GM18907 (cell line): ENCODE results near the gene NOS1.
"Not testable (repeated sequence)": the region's sequence is repeated elsewhere in the genome, so short reads cannot be mapped to it uniquely, and the experiment has no call there.

ENCODE experiments used
- ATAC-seq: cut with Tn5 transposase; IDR thresholded peaks from one replicate; pipeline ENCODE4 v1.9.1; 2021; ENCODE audit warnings: mild to moderate bottlenecking, moderate library complexity; ENCODE audit not compliant: unreplicated experiment

Gene NOS1

GRCh38 chr12:117273091-117273490, 88.3 kb downstream of the NOS1 start:
- no peak for ATAC-seq

GRCh38 chr12:117272690-117273089, 88.7 kb downstream of the NOS1 start:
- ATAC-seq = no peak

- no peak for ATAC-seq
Measured at GRCh38 chr12:117262749-117263148, 98.7 kb downstream of the NOS1 start.

GRCh38 chr12:117261247-117261646, 100.2 kb downstream of the NOS1 start:
- no peak for ATAC-seq

GRCh38 chr12:117255386-117255785, 106.0 kb downstream of the NOS1 start:
- ATAC-seq = no peak

GRCh38 chr12:117243488-117243887, 117.9 kb downstream of the NOS1 start:
- ATAC-seq = no peak

GRCh38 chr12:117241697-117242096, 119.7 kb downstream of the NOS1 start:
- no peak for ATAC-seq

GRCh38 chr12:117240081-117240755, 121.2 kb downstream of the NOS1 start:
- no peak for ATAC-seq

GRCh38 chr12:117236456-117237001, 124.9 kb downstream of the NOS1 start:
- ATAC-seq = no peak

GRCh38 chr12:117235261-117235660, 126.2 kb downstream of the NOS1 start:
- ATAC-seq = no peak

GRCh38 chr12:117234441-117234840, 127.0 kb downstream of the NOS1 start:
- ATAC-seq = no peak

- no peak for ATAC-seq
Measured at GRCh38 chr12:117231750-117232149, 129.7 kb downstream of the NOS1 start.

GRCh38 chr12:117228239-117228638, 133.2 kb downstream of the NOS1 start:
- ATAC-seq = no peak

- no peak for ATAC-seq
Measured at GRCh38 chr12:117227000-117227653, 134.3 kb downstream of the NOS1 start.

GRCh38 chr12:117226505-117226904, 134.9 kb downstream of the NOS1 start:
- no peak for ATAC-seq

GRCh38 chr12:117225179-117225578, 136.2 kb downstream of the NOS1 start:
- ATAC-seq = no peak

- not testable (repeated sequence) for ATAC-seq
Measured at GRCh38 chr12:117220947-117221346, 140.5 kb downstream of the NOS1 start.

- ATAC-seq = no peak
Measured at GRCh38 chr12:117218149-117218548, 143.3 kb downstream of the NOS1 start.

GRCh38 chr12:117216686-117217085, 144.7 kb downstream of the NOS1 start:
- ATAC-seq = no peak

GRCh38 chr12:117214797-117215196, 146.6 kb downstream of the NOS1 start:
- ATAC-seq = no peak

GRCh38 chr12:117213295-117213808, 148.1 kb downstream of the NOS1 start:
- ATAC-seq = no peak

GRCh38 chr12:117212563-117213190, 148.7 kb downstream of the NOS1 start:
- no peak for ATAC-seq
